K562 (cell line): ENCODE data around the gene GIPR. TPM values are rescaled to one million over a fixed set of nuclear protein-coding genes. Genes with fewer than 3 reads are reported as not detected.
A peak's percentile ranks its signal among the peaks of the same experiment; 100 is the strongest.

ENCODE experiments used
- ATAC-seq: fragments of 200-7000 bp; cut with Tn5 transposase; 3 replicates; pipeline ENCODE4 v1.9.1; 2020; ENCODE audit warnings: moderate library complexity
- BruUV-seq: library from RNA; stranded (reverse); fragments of 400-500 nt; replicated peaks from 2 replicates; lab custom pipeline; 2021; lab: Mats Ljungman, UMichigan
- CTCF ChIA-PET: fragments of 300-600 bp; formaldehyde crosslinking; extraction: SDS; loops from one replicate; lab custom pipeline; 2021; ENCODE audit warnings: low intra/inter-chr PET ratio; lab: Yijun Ruan, JAX
- POLR2A ChIA-PET: fragments of 300-600, 350-650 bp; sonication (Branson Sonifier 250); formaldehyde crosslinking; extraction: SDS; loops from one replicate; lab custom pipeline; 2021; ENCODE audit warnings: antibody characterized with exemption, inconsistent platforms; lab: Yijun Ruan, JAX
- DNase-seq, 4 experiments: peaks; one replicate each; pipeline versions ENCODE4 v3.0.0 to v3.0.0-alpha.2; 2011 to 2018; ENCODE audit warnings: low spot score in 3 of 4, mixed read lengths in 3 of 4; ENCODE audit errors: extremely low read depth in 1 of 4
- FAIRE-seq: peaks from 2 replicates; lab custom pipeline; 2011; peaks lifted over from hg19 to GRCh38; lab: Jason Lieb, UNC
- H2AFZ ChIP-seq: 2 replicates; pipeline ENCODE4 v1.6.0; 2011; ENCODE audit warnings: low read depth, low read length, control low read depth, inconsistent platforms
- H3K27ac ChIP-seq: fragments of 200-600 bp; 3 replicates; pipeline ENCODE4 v1.8.0; 2011; ENCODE audit warnings: low read depth, mild to moderate bottlenecking, control low read depth, inconsistent platforms, low read length, moderate library complexity, mixed read lengths; ENCODE audit errors: extremely low read depth
- H3K27me3 ChIP-seq, 2 experiments: fragments of 300-600 bp in 1 of 2; 2 replicates in 1 of 2; 3 replicates in 1 of 2; pipeline versions ENCODE4 v1.6.0 to v1.8.0; 2011; ENCODE audit warnings: inconsistent platforms in 2 of 2, low read length in 2 of 2, mild to moderate bottlenecking in 1 of 2, mixed read lengths in 1 of 2, moderate library complexity in 1 of 2; ENCODE audit not compliant: control insufficient read depth in 2 of 2, insufficient read depth in 2 of 2
- H3K36me3 ChIP-seq: fragments of 300-600 bp; 3 replicates; pipeline ENCODE4 v1.8.0; 2011; ENCODE audit warnings: mild to moderate bottlenecking, low read length, inconsistent platforms; ENCODE audit not compliant: control insufficient read depth, insufficient read depth
- H3K4me1 ChIP-seq, 2 experiments: fragments of 200-600 bp in 1 of 2; replicated peaks in 1 of 2; 2 replicates in 1 of 2; 3 replicates in 1 of 2; pipeline versions ENCODE4 v1.5.1 to v1.8.0; 2011; ENCODE audit warnings: inconsistent platforms in 2 of 2, low read length in 2 of 2, mild to moderate bottlenecking in 1 of 2, mixed read lengths in 1 of 2, moderate library complexity in 1 of 2; ENCODE audit not compliant: control insufficient read depth in 2 of 2, insufficient read depth in 2 of 2
- H3K4me2 ChIP-seq: 2 replicates; pipeline ENCODE4 v1.6.1; 2011; ENCODE audit warnings: low read length, control low read depth, inconsistent platforms, mixed read lengths; ENCODE audit not compliant: insufficient read depth
- H3K4me3 ChIP-seq: fragments of 200-600 bp; sonication (generic), shearing (Covaris generic); 2 replicates; pipeline ENCODE4 v1.5.1; 2016; ENCODE audit warnings: control low read depth, inconsistent platforms
- H3K79me2 ChIP-seq: fragments of 200-600 bp; 3 replicates; pipeline ENCODE4 v1.8.0; 2011; ENCODE audit warnings: low read length, inconsistent platforms; ENCODE audit not compliant: control insufficient read depth, insufficient read depth
- H3K9ac ChIP-seq, 2 experiments: 2 replicates each; pipeline versions ENCODE4 v1.6.0 to v1.6.1; 2011; ENCODE audit warnings: low read depth in 2 of 2, low read length in 2 of 2, control low read depth in 1 of 2, inconsistent platforms in 1 of 2, mild to moderate bottlenecking in 1 of 2, mixed read lengths in 1 of 2; ENCODE audit not compliant: insufficient read depth in 1 of 2
- H3K9me1 ChIP-seq: one replicate; pipeline ENCODE4 v1.6.0; 2011; ENCODE audit warnings: inconsistent platforms, mild to moderate bottlenecking, low read length, moderate library complexity; ENCODE audit not compliant: control insufficient read depth, insufficient read depth
- H3K9me3 ChIP-seq: replicated peaks from 2 replicates; pipeline ENCODE4 v1.5.1; 2011; ENCODE audit warnings: low read depth, low read length, inconsistent platforms; ENCODE audit not compliant: control insufficient read depth, insufficient read depth
- H4K20me1 ChIP-seq: replicated peaks from 2 replicates; pipeline ENCODE4 v1.6.1; 2011; ENCODE audit warnings: low read length, inconsistent platforms, mixed read lengths; ENCODE audit not compliant: control insufficient read depth, insufficient read depth
- HDGF ChIP-seq: fragments of 450-650 bp; IDR thresholded peaks from 2 replicates; pipeline ENCODE4 v1.6.1; 2016
- MCM5 ChIP-seq: fragments of 450-650 bp; IDR thresholded peaks from 2 replicates; pipeline ENCODE4 v1.6.1; 2016; ENCODE audit warnings: low read depth
- MED1 ChIP-seq: sonication (generic); formaldehyde crosslinking; IDR thresholded peaks from 2 replicates; pipeline ENCODE4 v1.8.1; 2023; ENCODE audit warnings: missing genetic modification reagents, borderline replicate concordance
- SNRNP70 ChIP-seq: fragments of 200-400 bp; formaldehyde crosslinking; optimal IDR thresholded peaks from 2 replicates; pipeline ENCODE3; 2017; ENCODE audit warnings: low read depth, low read length
- TOE1 ChIP-seq, 2 experiments: fragments of 450-650 bp in 1 of 2; sonication (generic) in 1 of 2; formaldehyde crosslinking in 1 of 2; IDR thresholded peaks; 2 replicates each; pipeline versions ENCODE4 v1.7.1 to v1.8.0; 2016 to 2022; ENCODE audit warnings: borderline replicate concordance in 2 of 2, mild to moderate bottlenecking in 2 of 2, antibody characterized with exemption in 1 of 2, inconsistent platforms in 1 of 2, low read depth in 1 of 2, missing genetic modification reagents in 1 of 2, moderate library complexity in 1 of 2
- UBTF ChIP-seq, 2 experiments: IDR thresholded peaks; 2 replicates each; pipeline ENCODE4 v1.6.1; 2012; ENCODE audit warnings: improper control_type of control experiment in 2 of 2, low read depth in 2 of 2, low read length in 2 of 2, borderline replicate concordance in 1 of 2
- USF1 ChIP-seq: sonication (generic); formaldehyde crosslinking; IDR thresholded peaks from 2 replicates; pipeline ENCODE4 v1.9.0; 2022; ENCODE audit warnings: mild to moderate bottlenecking, missing genetic modification reagents
- ZNF699 ChIP-seq: fragments of 250-450 bp; sonication (Bioruptor Pico); IDR thresholded peaks from 2 replicates; pipeline ENCODE4 v1.8.0; 2021; ENCODE audit warnings: mild to moderate bottlenecking, moderate library complexity; ENCODE audit not compliant: insufficient replicate concordance
- ZSCAN32 ChIP-seq: fragments of 450-650 bp; formaldehyde crosslinking; IDR thresholded peaks from 2 replicates; pipeline ENCODE4 v1.4.0; 2020; ENCODE audit warnings: mild to moderate bottlenecking, moderate library complexity
- WGBS: fragments of 100-300 bp; shearing (Covaris generic); methylation state at CpG from one replicate; pipeline ENCODE4 v1.1.6; 2016; ENCODE audit warnings: low coverage, mixed read lengths; ENCODE audit not compliant: insufficient coverage; ENCODE audit errors: missing lambda C conversion rate; 5-methylcytosine and 5-hydroxymethylcytosine counted together
- in situ Hi-C: fragments of 300-500 bp; cut with MboI; formaldehyde crosslinking; loops from 4 replicates; pipeline ENCODE4 v1.15.0; 2018; ENCODE audit warnings: inconsistent platforms, mixed read lengths
- intact Hi-C: fragments of 100-400 bp; cut with micrococcal nuclease; formaldehyde crosslinking; loops from 2 replicates; pipeline ENCODE4 v1.14.2; 2022
- polyA plus RNA-seq, 8 experiments: library from polyadenylated mRNA; depleted of rRNA in 4 of 8; stranded (reverse) in 5 of 8; unstranded in 3 of 8; fragments of >200 nt; fragmentation: Nextera tagmentation in 2 of 8; fragmentation: Illumina TruSeq in 1 of 8; extraction: Ambion mirVana in 2 of 8; extraction: Trizol in 1 of 8; gene quantifications; 2 replicates each; pipeline versions ENCODE4 v1.2.1 to v1.2.3, GENCODE V29; 2011 to 2014; ENCODE audit warnings: inconsistent platforms in 1 of 8, missing spikeins in 1 of 8
- total RNA-seq, 7 experiments: library from RNA; depleted of rRNA in 6 of 7; stranded (reverse); fragments of >200 nt in 6 of 7; fragmentation: Illumina TruSeq in 2 of 7; extraction: Trizol in 2 of 7; gene quantifications; 2 replicates each; pipeline versions ENCODE4 v1.2.1 to v1.2.3, GENCODE V29; 2011 to 2021; ENCODE audit warnings: low replicate concordance in 1 of 7

GIPR gene
- total and polyA plus RNA-seq, 9 of the 15 experiments (the other 6 are each of a cell fraction or from before 2014, with no cell fraction given) = 2.2 to 26.8 (median 12.7) TPM

GRCh38 chr19:45693106-45693788 lies 25.2 kb downstream of the GIPR start:
- H3K9me3 ChIP-seq = no peaks in the 10 kb centered on the region
- 0 out of 2 replicates have a peak, but pooled peaks cover 2% of the 10 kb centered on the region for H4K20me1 ChIP-seq
- WGBS = 0% methylated on average over 21 of the region's 22 CpGs
- H3K9me1 ChIP-seq = no peaks in the 10 kb centered on the region
- intact Hi-C loops = no loop called here
- H3K27ac ChIP-seq = peak overlapping the region; percentile 91
- FAIRE-seq (no peak), DNase-seq (peak; percentile 76 to 86 (median 78)), ATAC-seq (peak; percentile 48)
- H3K4me3 ChIP-seq = peak overlapping the region; percentile 78
- H3K4me1 ChIP-seq = peaks cover 13 to 17% of the 10 kb centered on the region in 2 experiments; a peak in 4 of 5 replicates
- no peaks in the 10 kb centered on the region for H3K27me3 ChIP-seq
- H3K4me2 ChIP-seq = peak overlapping the region; percentile 97
- H2AFZ ChIP-seq = peak overlapping the region; percentile 76
- ChIA-PET CTCF (interaction anchor here (0.5 to 0.7 kb wide), 2 partner anchors 12 to 24 kb away, joined by 3 read pairs; no protein-coding TSS in a partner anchor), POLR2A (interaction anchor here (0.6 to 3.2 kb wide), 11 partner anchors 10 to 171 kb away, joined by 3 to 30 read pairs (median 11); partner anchors contain the start of genes FBXO46 and SIX5)
- peak overlapping the region; percentile 84 to 94 for H3K9ac ChIP-seq
- peaks cover 43% of the 10 kb centered on the region for H3K79me2 ChIP-seq
- peaks cover 57% of the 10 kb centered on the region for H3K36me3 ChIP-seq
- no TSS peak for BruUV-seq
- in situ Hi-C loops = no loop called here
- no peak for TF ChIP-seq TOE1 (IDR thresholded peaks at IDR 0.05; ENCODE audit: borderline replicate concordance)
- TF ChIP-seq TOE1 (CRISPR knock-in tag; IDR thresholded peaks at IDR 0.05; ENCODE audit: borderline replicate concordance, low read depth) = no peak
- no peak for TF ChIP-seq ZSCAN32 (CRISPR knock-in tag)
- peak in 1 of 2 experiments; percentile 77; a peak in 1 of 4 replicates for TF ChIP-seq UBTF (IDR thresholded peaks at IDR 0.05; ENCODE audit: borderline replicate concordance in 1 of 2, low read depth in 2 of 2, low read length in 2 of 2)
- no peak for TF ChIP-seq USF1 (CRISPR knock-in tag)
- TF ChIP-seq ZNF699 (CRISPR knock-in tag) = no peak
- no peak for TF ChIP-seq MED1 (CRISPR knock-in tag)
- no peak for TF ChIP-seq HDGF
- no peak for TF ChIP-seq MCM5
- no peak for TF ChIP-seq SNRNP70
